NCI-H2107 treated with DMSO at 0.1 percent for 48 hours (cell line): Measurements from ENCODE around the gene SLC39A3.
"Not testable (repeated sequence)": the region's sequence is repeated elsewhere in the genome, so short reads cannot be mapped to it uniquely, and the experiment has no call there.

ENCODE experiments used
- DNase-seq: peaks from one replicate; lab custom pipeline; 2025; ENCODE audit not compliant: unreplicated experiment; lab: John Stamatoyannopoulos, UW

SLC39A3 gene

GRCh38 chr19:2723747-2724146 lies 16.1 kb downstream of the SLC39A3 start:
- DNase-seq: no peak

GRCh38 chr19:2723345-2723715 lies 16.5 kb downstream of the SLC39A3 start:
- no peak for DNase-seq

GRCh38 chr19:2722541-2723344 lies 17.1 kb downstream of the SLC39A3 start:
- DNase-seq: no peak

GRCh38 chr19:2721570-2722540 lies 18.0 kb downstream of the SLC39A3 start:
- DNase-seq: no peak

GRCh38 chr19:2720777-2721569 lies 18.8 kb downstream of the SLC39A3 start, which contains the start of gene DIRAS1:
TSS of gene DIRAS1 (minus strand) at chr19:2721372. CDS start at chr19:2717806, 3,566 bp downstream.
- DNase-seq: no peak

- DNase-seq: no peak
These were observed 19.7 kb downstream of the SLC39A3 start for GRCh38 chr19:2719920-2720776.

GRCh38 chr19:2719232-2719735 lies 20.5 kb downstream of the SLC39A3 start:
- no peak for DNase-seq

- no peak for DNase-seq
These were observed 21.9 kb downstream of the SLC39A3 start for GRCh38 chr19:2717638-2718541.

- no peak for DNase-seq
These were observed 22.8 kb downstream of the SLC39A3 start for GRCh38 chr19:2716722-2717637.

GRCh38 chr19:2716275-2716650 lies 23.6 kb downstream of the SLC39A3 start:
- no peak for DNase-seq

GRCh38 chr19:2715470-2716274 lies 24.1 kb downstream of the SLC39A3 start:
- DNase-seq: no peak

GRCh38 chr19:2714531-2715269 lies 25.1 kb downstream of the SLC39A3 start:
- no peak for DNase-seq

GRCh38 chr19:2714102-2714501 lies 25.7 kb downstream of the SLC39A3 start:
- not testable (repeated sequence) for DNase-seq

GRCh38 chr19:2713170-2713569 lies 26.6 kb downstream of the SLC39A3 start:
- DNase-seq: not testable (repeated sequence)

GRCh38 chr19:2711875-2712205 lies 28.0 kb downstream of the SLC39A3 start:
- no peak for DNase-seq

- DNase-seq: no peak
These were observed 28.5 kb downstream of the SLC39A3 start for GRCh38 chr19:2711172-2711874.
